ENCODE data around the gene KCNQ1OT1.

DNA sequence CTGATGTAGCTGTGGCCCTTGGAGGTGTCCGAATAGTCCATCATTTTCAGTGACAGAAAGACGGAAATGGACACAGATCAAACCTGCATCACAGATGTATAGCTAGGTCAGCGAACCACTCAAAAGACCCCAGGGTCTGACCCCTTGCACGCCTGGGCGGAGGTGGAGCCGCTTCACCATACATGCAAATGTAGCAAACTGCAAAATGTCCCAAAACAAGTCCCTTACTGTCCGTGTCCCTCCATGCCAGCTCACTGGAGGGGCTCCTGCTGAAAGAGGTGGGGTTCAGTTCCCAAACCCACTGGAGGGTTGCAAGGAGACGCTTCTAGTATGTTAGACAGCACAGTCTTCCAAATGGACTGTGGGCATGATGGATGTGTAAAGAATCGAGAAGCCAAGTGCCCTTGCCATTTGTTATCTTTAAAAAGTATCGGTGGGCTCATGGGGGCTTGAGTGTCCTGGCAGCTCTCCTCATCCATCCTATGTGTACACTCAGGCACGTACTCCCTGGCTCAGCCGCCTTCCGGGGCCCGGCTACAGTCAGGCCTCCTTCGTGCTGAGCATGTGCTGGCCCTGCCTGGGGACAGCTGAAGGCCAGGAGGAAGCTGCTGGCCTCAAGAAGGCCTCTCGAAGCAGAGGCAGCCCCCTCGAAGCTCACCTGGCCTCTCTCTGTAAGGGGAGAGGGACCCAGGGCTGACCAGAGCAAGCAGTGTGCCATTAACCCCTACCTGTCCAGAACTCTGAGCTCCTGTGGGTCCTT is 20.2 kb upstream of the KCNQ1OT1 start:
- no peak for TF ChIP-seq EZH2phosphoT487 (IDR thresholded peaks at IDR 0.05; ENCODE audit: low read depth, severe bottlenecking, unreplicated experiment)
- TF ChIP-seq, protein P1, sequence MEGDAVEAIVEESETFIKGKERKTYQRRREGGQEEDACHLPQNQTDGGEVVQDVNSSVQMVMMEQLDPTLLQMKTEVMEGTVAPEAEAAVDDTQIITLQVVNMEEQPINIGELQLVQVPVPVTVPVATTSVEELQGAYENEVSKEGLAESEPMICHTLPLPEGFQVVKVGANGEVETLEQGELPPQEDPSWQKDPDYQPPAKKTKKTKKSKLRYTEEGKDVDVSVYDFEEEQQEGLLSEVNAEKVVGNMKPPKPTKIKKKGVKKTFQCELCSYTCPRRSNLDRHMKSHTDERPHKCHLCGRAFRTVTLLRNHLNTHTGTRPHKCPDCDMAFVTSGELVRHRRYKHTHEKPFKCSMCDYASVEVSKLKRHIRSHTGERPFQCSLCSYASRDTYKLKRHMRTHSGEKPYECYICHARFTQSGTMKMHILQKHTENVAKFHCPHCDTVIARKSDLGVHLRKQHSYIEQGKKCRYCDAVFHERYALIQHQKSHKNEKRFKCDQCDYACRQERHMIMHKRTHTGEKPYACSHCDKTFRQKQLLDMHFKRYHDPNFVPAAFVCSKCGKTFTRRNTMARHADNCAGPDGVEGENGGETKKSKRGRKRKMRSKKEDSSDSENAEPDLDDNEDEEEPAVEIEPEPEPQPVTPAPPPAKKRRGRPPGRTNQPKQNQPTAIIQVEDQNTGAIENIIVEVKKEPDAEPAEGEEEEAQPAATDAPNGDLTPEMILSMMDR (IDR thresholded peaks at IDR 0.05; ENCODE audit: poor library complexity), result no peak

Measured in hepatocyte (in vitro differentiated cells).